ENCODE data around the gene RASA1. TPM values are rescaled to one million over a fixed set of nuclear protein-coding genes. Genes with fewer than 3 reads are reported as not detected.

The RASA1 gene
- total RNA-seq, 4 donors from 2014 or later: 22.8 to 37.7 (median 30.3) TPM

DNA sequence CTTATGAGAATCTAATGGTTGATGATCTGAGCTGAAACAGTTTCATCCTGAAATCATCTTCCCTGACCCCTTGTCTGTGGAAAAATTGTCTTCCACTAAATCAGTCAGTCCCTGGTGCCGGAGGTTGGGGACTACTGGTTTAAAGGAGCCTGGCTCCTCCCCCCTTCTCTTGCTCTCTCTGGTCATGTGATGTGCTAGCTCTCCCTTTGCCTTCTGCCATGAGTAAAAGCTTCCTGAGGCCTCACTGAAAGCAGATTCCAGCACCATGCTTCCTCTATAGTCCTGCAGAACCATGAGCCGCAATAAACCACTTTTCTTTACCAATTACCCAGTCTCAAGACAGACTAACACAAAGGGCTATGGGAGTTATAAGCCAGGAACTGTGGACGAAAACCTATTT, 54.7 kb downstream of the RASA1 start:
- TF ChIP-seq, protein P1, sequence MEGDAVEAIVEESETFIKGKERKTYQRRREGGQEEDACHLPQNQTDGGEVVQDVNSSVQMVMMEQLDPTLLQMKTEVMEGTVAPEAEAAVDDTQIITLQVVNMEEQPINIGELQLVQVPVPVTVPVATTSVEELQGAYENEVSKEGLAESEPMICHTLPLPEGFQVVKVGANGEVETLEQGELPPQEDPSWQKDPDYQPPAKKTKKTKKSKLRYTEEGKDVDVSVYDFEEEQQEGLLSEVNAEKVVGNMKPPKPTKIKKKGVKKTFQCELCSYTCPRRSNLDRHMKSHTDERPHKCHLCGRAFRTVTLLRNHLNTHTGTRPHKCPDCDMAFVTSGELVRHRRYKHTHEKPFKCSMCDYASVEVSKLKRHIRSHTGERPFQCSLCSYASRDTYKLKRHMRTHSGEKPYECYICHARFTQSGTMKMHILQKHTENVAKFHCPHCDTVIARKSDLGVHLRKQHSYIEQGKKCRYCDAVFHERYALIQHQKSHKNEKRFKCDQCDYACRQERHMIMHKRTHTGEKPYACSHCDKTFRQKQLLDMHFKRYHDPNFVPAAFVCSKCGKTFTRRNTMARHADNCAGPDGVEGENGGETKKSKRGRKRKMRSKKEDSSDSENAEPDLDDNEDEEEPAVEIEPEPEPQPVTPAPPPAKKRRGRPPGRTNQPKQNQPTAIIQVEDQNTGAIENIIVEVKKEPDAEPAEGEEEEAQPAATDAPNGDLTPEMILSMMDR (IDR thresholded peaks at IDR 0.05): no peak
- no peak for DNase-seq (ENCODE audit: low spot score)
- ATAC-seq (ENCODE audit: low FRiP score): no peak

DNA sequence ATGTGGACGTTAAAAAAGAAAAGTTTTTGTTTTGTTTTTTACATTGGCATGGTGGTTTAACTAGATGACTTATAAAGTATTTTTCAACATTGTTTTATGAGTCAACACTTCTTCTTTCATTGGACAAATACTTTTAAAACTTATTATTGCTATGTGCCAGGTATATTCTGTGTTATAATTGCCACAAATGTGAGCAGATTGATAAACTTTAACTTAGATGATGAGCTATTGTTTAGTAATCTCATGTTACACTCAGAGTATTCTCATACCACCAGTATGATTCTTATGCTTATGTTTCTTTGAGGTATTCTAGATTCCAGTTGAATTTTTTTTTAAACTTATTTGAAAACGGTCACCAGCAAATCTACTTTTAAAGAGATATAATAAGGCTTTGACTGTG, 60.3 kb downstream of the RASA1 start:
- DNase-seq (ENCODE audit: low spot score): no peak
- TF ChIP-seq, protein P1 (IDR thresholded peaks at IDR 0.05): no peak
- no peak for ATAC-seq (ENCODE audit: low FRiP score)

DNA sequence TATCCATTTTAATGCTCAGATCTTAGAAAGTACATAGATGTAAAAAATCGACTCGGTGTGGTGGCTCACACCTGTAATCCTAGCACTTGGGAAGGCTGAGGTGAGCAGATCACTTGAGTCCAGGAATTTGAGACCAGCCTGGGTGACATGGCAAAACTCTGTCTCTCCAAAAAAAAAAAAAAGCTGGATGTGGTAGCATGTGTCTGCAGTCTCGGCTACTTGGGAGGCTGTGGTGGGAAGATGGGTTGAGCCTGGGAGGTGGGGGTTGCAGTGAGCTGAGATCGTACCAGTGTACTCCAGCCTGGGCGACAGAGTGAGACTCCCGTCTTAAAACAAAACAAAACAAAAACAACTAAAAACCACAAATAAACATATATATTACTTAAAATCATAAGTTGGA, 61.4 kb downstream of the RASA1 start:
- TF ChIP-seq, protein P1 (IDR thresholded peaks at IDR 0.05): no peak
- DNase-seq (ENCODE audit: low spot score): no peak
- no peak for ATAC-seq (ENCODE audit: low FRiP score)

DNA sequence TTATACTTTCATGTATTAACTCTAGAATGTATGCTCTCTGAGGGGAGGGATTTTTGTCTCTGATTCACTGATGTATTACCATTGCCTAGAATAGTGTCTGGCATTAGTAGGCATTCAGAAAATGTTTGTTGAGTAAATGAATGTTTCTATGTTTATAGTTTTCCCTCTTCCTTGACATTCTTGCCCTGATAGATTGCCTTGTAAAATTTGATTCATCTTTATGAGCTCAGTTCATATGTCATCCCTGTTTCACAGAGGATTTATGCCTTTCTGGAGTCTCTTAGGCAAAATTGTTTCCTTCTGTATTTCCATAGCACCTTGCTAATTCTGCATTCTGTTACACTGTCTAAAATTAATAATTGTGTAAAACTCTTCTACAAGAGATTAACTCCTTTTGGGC, 72.3 kb downstream of the RASA1 start:
- no peak for ATAC-seq (ENCODE audit: low FRiP score)
- DNase-seq (ENCODE audit: low spot score): no peak
- TF ChIP-seq, protein P1 (IDR thresholded peaks at IDR 0.05): no peak

DNA sequence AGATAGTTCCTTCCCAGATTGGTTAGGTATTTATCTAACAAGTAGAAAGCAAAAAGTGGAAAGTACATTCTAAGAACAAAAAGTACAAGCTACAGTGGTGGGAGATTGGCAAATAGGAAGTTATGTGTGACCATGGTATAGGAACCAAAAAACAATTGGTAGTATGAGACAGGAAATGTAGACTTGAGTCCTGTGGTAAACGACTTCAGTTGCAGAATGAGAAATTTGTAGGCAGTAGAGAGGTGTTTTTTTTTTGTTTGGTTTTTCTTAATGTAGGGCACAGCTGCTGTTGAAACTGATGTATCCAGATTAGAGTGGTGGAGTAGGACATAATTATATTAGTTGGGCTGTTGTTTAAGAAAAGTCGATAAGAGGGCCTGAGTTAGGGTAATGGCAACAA, 73.0 kb downstream of the RASA1 start:
- no peak for ATAC-seq (ENCODE audit: low FRiP score)
- TF ChIP-seq, protein P1 (IDR thresholded peaks at IDR 0.05): no peak
- DNase-seq (ENCODE audit: low spot score): no peak

DNA sequence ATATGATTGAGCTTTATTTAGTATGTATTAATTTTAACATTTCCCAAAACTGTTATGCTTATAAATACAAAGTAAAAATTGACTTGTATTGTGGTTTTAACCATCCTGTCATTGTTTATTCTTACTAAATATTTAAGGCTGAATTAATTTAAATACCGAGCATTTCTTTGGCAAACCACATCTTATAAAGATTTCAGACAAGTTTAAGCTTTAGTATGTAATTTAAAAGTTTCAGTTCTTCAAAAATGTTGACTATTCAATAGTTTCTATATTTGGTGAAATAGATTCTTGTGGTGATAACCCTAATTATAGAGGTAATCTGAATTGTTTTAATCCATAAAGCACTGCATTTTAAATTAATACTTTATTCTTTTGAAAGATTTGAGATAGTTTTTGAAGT, 79.6 kb downstream of the RASA1 start:
- TF ChIP-seq, protein P1 (IDR thresholded peaks at IDR 0.05): no peak
- no peak for DNase-seq (ENCODE audit: low spot score)
- ATAC-seq (ENCODE audit: low FRiP score): no peak

DNA sequence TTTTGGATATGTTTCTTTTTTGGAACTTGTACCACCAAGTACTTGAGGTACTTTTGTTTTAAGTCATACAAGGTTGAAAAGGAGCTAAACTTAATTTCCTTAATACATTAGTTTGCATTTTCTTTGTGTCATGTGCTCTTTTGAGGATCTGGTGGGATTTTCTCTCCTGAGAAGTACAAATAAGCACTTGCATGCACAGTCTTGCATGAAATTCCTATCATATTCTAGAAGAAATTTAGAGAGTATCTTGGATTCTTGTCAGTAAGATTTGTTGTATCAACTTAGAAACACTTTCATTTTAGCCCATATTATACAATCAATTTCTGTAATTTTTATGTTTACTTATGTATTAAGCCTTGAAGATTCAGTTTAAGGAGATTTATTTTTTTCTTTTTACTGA, 80.2 kb downstream of the RASA1 start:
- TF ChIP-seq, protein P1 (IDR thresholded peaks at IDR 0.05): no peak
- ATAC-seq (ENCODE audit: low FRiP score): no peak
- no peak for DNase-seq (ENCODE audit: low spot score)

All from omental fat pad (tissue), 4 donors.